ENCODE measurements around the gene LYRM1. TPM values are rescaled to one million over a fixed set of nuclear protein-coding genes. Genes with fewer than 3 reads are reported as not detected.

The LYRM1 gene
- total and polyA plus RNA-seq, 5 donors: 29.5 to 54.8 (median 35.6) TPM

DNA sequence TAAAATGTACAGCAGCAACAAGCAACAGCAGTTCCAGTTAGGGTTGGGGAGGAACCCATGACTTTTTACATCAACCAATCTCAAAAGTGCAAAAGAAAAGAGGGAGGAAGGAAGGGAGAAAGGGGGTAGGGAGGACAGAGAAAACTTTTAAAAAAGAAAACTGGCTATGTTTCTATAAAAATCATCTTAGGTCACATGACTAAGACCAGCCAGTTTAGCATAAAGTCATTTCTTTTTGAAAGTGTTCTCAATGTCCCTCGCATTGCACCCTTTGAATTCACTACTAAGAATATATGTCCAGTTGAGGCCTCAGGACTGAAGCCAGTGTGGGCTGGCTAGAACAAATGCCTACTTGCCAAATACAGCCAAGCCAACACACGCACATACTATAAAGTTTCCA is 29.3 kb upstream of the LYRM1 start:
- no peaks in the 10 kb centered on the region for H3K27me3 ChIP-seq (ENCODE audit: control insufficient read depth, insufficient read depth)
- DNase-seq: no peak
- no peaks in the 10 kb centered on the region for H3K9me3 ChIP-seq (ENCODE audit: control insufficient read depth, low read length)
- H3K27ac ChIP-seq (ENCODE audit: low read length): no peak overlapping the region
- WGBS: 30% methylated on average over 2 of the region's 2 CpGs
- H3K4me1 ChIP-seq (ENCODE audit: control insufficient read depth, insufficient read depth, low read length): peaks cover 31% of the 10 kb centered on the region
- ATAC-seq: no peak
- intact Hi-C loops (cut with DNase I): no loop called here
- H3K4me3 ChIP-seq (ENCODE audit: low read length): no peak overlapping the region

- Histone ChIP-seq H3K4me1 (ENCODE audit: control insufficient read depth, insufficient read depth, low read length) (peaks cover 23% of the 10 kb centered on the region), H3K27me3 (ENCODE audit: control insufficient read depth, insufficient read depth) (no peaks in the 10 kb centered on the region), H3K27ac (ENCODE audit: low read length) (no peak overlapping the region), H3K9me3 (ENCODE audit: control insufficient read depth, low read length) (no peaks in the 10 kb centered on the region), H3K4me3 (ENCODE audit: low read length) (no peak overlapping the region)
- 82% methylated on average over 9 of the region's 9 CpGs for WGBS
- no peak for ATAC-seq
- DNase-seq: no peak
- intact Hi-C loops (cut with DNase I): no loop called here
Measured at GRCh38 chr16:20871941-20872815, 28.4 kb upstream of the LYRM1 start.

GRCh38 chr16:20873331-20873730 is 27.2 kb upstream of the LYRM1 start:
- no peak overlapping the region for H3K27ac ChIP-seq (ENCODE audit: low read length)
- WGBS: 95% methylated on average over 3 of the region's 3 CpGs
- DNase-seq: no peak
- H3K4me1 ChIP-seq (ENCODE audit: control insufficient read depth, insufficient read depth, low read length): peaks cover 21% of the 10 kb centered on the region
- intact Hi-C loops (cut with DNase I): no loop called here
- H3K9me3 ChIP-seq (ENCODE audit: control insufficient read depth, low read length): no peaks in the 10 kb centered on the region
- ATAC-seq: no peak
- no peaks in the 10 kb centered on the region for H3K27me3 ChIP-seq (ENCODE audit: control insufficient read depth, insufficient read depth)
- no peak overlapping the region for H3K4me3 ChIP-seq (ENCODE audit: low read length)

GRCh38 chr16:20874088-20874581 is 26.4 kb upstream of the LYRM1 start:
- Histone ChIP-seq H3K9me3 (ENCODE audit: control insufficient read depth, low read length) (no peaks in the 10 kb centered on the region), H3K4me1 (ENCODE audit: control insufficient read depth, insufficient read depth, low read length) (peaks cover 17% of the 10 kb centered on the region), H3K4me3 (ENCODE audit: low read length) (no peak overlapping the region), H3K27ac (ENCODE audit: low read length) (no peak overlapping the region), H3K27me3 (ENCODE audit: control insufficient read depth, insufficient read depth) (no peaks in the 10 kb centered on the region)
- 83% methylated on average over 4 of the region's 4 CpGs for WGBS
- intact Hi-C loops (cut with DNase I): no loop called here
- DNase-seq (no peak), ATAC-seq (no peak)

DNA sequence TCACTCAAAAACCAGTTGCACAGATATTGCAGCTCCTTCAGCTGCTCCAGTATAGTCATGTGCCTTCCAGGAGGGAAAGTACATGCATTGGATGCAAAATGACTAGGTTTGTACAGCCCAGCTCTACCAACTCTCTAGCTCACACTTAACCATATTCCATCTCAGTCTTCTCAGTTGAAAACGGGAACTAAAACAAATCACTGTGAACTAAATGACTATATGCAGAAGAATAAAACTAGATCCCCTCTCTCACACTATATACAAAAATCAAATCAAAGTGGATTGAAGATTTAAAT is 25.3 kb upstream of the LYRM1 start:
- intact Hi-C loops (cut with DNase I): no loop called here
- ATAC-seq: no peak
- Histone ChIP-seq H3K27ac (ENCODE audit: low read length) (no peak overlapping the region), H3K9me3 (ENCODE audit: control insufficient read depth, low read length) (no peaks in the 10 kb centered on the region), H3K4me3 (ENCODE audit: low read length) (no peak overlapping the region), H3K27me3 (ENCODE audit: control insufficient read depth, insufficient read depth) (no peaks in the 10 kb centered on the region), H3K4me1 (ENCODE audit: control insufficient read depth, insufficient read depth, low read length) (peaks cover 16% of the 10 kb centered on the region)
- WGBS: 80% methylated on average over 1 of the region's 1 CpG
- no peak for DNase-seq

DNA sequence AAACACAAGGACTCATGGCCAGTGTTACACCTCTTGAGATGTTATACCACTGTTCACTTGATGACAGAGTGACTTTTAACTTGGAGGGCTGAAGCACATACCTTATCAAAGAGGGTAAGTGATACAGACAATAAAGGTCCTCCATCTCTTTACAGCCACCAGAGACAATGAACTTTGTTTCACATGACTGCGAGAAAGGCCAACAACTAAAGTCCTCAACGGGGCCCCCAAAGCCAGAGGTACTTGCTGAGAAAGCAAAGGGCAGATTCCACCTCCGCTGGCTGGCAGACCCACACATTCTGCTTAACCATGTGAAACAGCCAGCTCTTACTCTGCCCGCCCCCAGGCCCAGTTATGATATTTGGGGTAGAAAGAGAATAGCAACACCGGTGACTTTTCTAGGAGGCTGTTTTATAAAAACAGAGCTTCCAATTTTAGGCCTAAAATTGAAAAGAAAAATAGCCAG is 21.9 kb upstream of the LYRM1 start:
- intact Hi-C loops (cut with DNase I): no loop called here
- peak overlapping the region; percentile 69 for H3K27ac ChIP-seq (ENCODE audit: low read length)
- H3K9me3 ChIP-seq (ENCODE audit: control insufficient read depth, low read length): no peaks in the 10 kb centered on the region
- WGBS: 54% methylated on average over 5 of the region's 5 CpGs
- peaks cover 9% of the 10 kb centered on the region for H3K4me1 ChIP-seq (ENCODE audit: control insufficient read depth, insufficient read depth, low read length)
- H3K27me3 ChIP-seq (ENCODE audit: control insufficient read depth, insufficient read depth): no peaks in the 10 kb centered on the region
- DNase-seq (no peak), ATAC-seq (peak; percentile 72)
- no peak overlapping the region for H3K4me3 ChIP-seq (ENCODE audit: low read length)

DNA sequence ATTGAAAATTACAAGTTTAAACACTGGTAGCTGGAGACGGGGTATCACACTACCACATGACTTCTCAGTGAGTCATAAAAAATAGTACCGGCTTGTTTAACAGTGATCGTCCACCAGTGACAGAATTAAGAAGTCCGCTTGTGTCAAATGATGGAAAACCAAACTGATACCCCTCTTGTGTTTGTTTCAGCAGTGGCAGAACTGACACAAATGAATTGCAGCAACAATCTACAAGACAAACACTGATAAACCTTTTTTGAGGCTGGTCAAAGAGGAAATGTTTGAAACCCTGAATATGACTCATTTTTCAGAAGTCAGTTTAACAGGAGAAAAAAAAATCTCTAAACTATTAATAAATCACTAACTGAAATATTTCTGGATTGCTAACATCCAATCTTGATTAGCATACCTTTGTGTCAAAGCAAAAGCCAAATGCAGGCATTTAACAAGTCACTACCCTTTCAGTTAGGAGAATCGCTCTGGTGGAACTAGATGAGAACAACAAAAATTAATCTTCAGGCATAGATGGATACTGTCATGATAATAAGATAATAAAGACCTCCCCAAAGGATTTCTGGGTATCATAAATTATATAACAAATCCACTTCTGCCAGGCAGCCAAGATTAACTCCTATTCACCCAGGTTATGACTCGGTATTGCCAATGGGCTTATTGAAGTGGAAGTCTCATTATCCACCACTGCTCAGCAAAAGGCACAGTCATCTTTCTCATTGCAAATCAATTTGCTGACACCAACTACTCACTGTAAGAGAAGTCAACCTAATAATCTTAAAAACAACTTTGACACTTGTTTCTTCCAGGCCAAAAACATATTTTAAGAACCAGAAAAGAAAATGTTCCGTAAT is 21.2 kb upstream of the LYRM1 start:
- Histone ChIP-seq H3K4me1 (ENCODE audit: control insufficient read depth, insufficient read depth, low read length) (peaks cover 9% of the 10 kb centered on the region), H3K27me3 (ENCODE audit: control insufficient read depth, insufficient read depth) (no peaks in the 10 kb centered on the region), H3K27ac (ENCODE audit: low read length) (no peak overlapping the region), H3K4me3 (ENCODE audit: low read length) (no peak overlapping the region), H3K9me3 (ENCODE audit: control insufficient read depth, low read length) (no peaks in the 10 kb centered on the region)
- intact Hi-C loops (cut with DNase I): no loop called here
- DNase-seq (no peak), ATAC-seq (peak; percentile 46 to 61)
- 56% methylated on average over 7 of the region's 7 CpGs for WGBS

GRCh38 chr16:20880867-20881502 is 19.6 kb upstream of the LYRM1 start:
- Histone ChIP-seq H3K27me3 (ENCODE audit: control insufficient read depth, insufficient read depth) (no peaks in the 10 kb centered on the region), H3K4me1 (ENCODE audit: control insufficient read depth, insufficient read depth, low read length) (peaks cover 11% of the 10 kb centered on the region), H3K27ac (ENCODE audit: low read length) (no peak overlapping the region), H3K9me3 (ENCODE audit: control insufficient read depth, low read length) (no peaks in the 10 kb centered on the region), H3K4me3 (ENCODE audit: low read length) (no peak overlapping the region)
- intact Hi-C loops (cut with DNase I): no loop called here
- ATAC-seq (no peak), DNase-seq (no peak)
- 84% methylated on average over 3 of the region's 3 CpGs for WGBS

DNA sequence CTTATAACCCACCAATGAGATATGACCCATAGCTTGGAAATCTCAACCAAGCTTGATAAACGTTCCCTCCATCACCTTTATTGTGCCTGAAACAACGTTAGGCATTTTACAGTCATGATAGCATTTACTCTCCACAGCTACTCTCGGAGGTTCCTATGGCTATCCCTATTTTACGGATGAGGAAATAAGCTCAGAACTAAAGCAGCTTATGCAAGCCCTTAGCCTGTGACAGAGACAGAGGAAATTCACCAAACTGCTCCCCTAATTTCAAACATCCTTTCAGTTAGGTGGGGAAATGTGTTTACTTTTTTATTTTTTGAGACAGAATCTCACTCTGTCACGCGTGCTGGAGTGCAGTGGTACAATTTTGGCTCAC is 19.1 kb upstream of the LYRM1 start:
- Histone ChIP-seq H3K27me3 (ENCODE audit: control insufficient read depth, insufficient read depth) (no peaks in the 10 kb centered on the region), H3K27ac (ENCODE audit: low read length) (no peak overlapping the region), H3K4me1 (ENCODE audit: control insufficient read depth, insufficient read depth, low read length) (peaks cover 11% of the 10 kb centered on the region), H3K9me3 (ENCODE audit: control insufficient read depth, low read length) (no peaks in the 10 kb centered on the region), H3K4me3 (ENCODE audit: low read length) (no peak overlapping the region)
- ATAC-seq: no peak
- no peak for DNase-seq
- intact Hi-C loops (cut with DNase I): no loop called here
- WGBS: 84% methylated on average over 6 of the region's 6 CpGs

- intact Hi-C loops (cut with DNase I): no loop called here
- Histone ChIP-seq H3K4me1 (ENCODE audit: control insufficient read depth, insufficient read depth, low read length) (peaks cover 6% of the 10 kb centered on the region), H3K27me3 (ENCODE audit: control insufficient read depth, insufficient read depth) (no peaks in the 10 kb centered on the region), H3K27ac (ENCODE audit: low read length) (no peak overlapping the region), H3K9me3 (ENCODE audit: control insufficient read depth, low read length) (no peaks in the 10 kb centered on the region), H3K4me3 (ENCODE audit: low read length) (no peak overlapping the region)
- WGBS: 76% methylated on average over 5 of the region's 5 CpGs
- DNase-seq (no peak), ATAC-seq (peak; percentile 47 to 57)
Measured at GRCh38 chr16:20883554-20884239, 16.9 kb upstream of the LYRM1 start.

Measured in right cardiac atrium (tissue), 5 donors.